HG02571 (cell line): Measurements from ENCODE around the gene TRIM24.

Source experiments
- ATAC-seq: cut with Tn5 transposase; IDR thresholded peaks from one replicate; pipeline ENCODE4 v1.9.1; 2021; ENCODE audit warnings: mild to moderate bottlenecking, moderate library complexity; ENCODE audit not compliant: unreplicated experiment

Gene TRIM24

GRCh38 chr7:138613630-138614029 is 153.6 kb downstream of the TRIM24 start:
- no peak for ATAC-seq

- no peak for ATAC-seq
These were observed 156.0 kb downstream of the TRIM24 start for GRCh38 chr7:138616085-138616484.

GRCh38 chr7:138618506-138618905 is 158.4 kb downstream of the TRIM24 start:
- no peak for ATAC-seq

- no peak for ATAC-seq
These were observed 158.9 kb downstream of the TRIM24 start for GRCh38 chr7:138618933-138619332.

- ATAC-seq: no peak
These were observed 162.8 kb downstream of the TRIM24 start for GRCh38 chr7:138622841-138623240.

- no peak for ATAC-seq
These were observed 165.2 kb downstream of the TRIM24 start for GRCh38 chr7:138625084-138625848.

GRCh38 chr7:138625849-138626230 is 165.8 kb downstream of the TRIM24 start:
- no peak for ATAC-seq

- no peak for ATAC-seq
These were observed 166.8 kb downstream of the TRIM24 start for GRCh38 chr7:138626846-138627245.

- ATAC-seq: no peak
These were observed 167.3 kb downstream of the TRIM24 start for GRCh38 chr7:138627361-138627760.

- no peak for ATAC-seq
These were observed 170.1 kb downstream of the TRIM24 start for GRCh38 chr7:138630059-138630610.

- no peak for ATAC-seq
These were observed 172.3 kb downstream of the TRIM24 start for GRCh38 chr7:138632384-138632783.

- ATAC-seq: no peak
These were observed 173.0 kb downstream of the TRIM24 start for GRCh38 chr7:138632826-138633602.
